Mesodermal cell (in vitro differentiated cells): ENCODE data around the gene SMIM29. TPM values are rescaled to one million over a fixed set of nuclear protein-coding genes. Genes with fewer than 3 reads are reported as not detected.

Experiments
- H3K27ac ChIP-seq: 2 replicates; pipeline ENCODE4 v1.7.0; 2013; ENCODE audit warnings: mild to moderate bottlenecking, low read depth, low read length, moderate library complexity; ENCODE audit not compliant: severe bottlenecking
- H3K36me3 ChIP-seq: 2 replicates; pipeline ENCODE4 v1.7.1; 2013; ENCODE audit warnings: mild to moderate bottlenecking, low read length, moderate library complexity; ENCODE audit not compliant: control insufficient read depth, insufficient read depth
- H3K4me1 ChIP-seq: one replicate; pipeline ENCODE4 v1.7.1; 2013; ENCODE audit warnings: mild to moderate bottlenecking, low read length; ENCODE audit not compliant: insufficient read depth, control insufficient read depth, poor library complexity, severe bottlenecking
- H3K4me3 ChIP-seq: 2 replicates; pipeline ENCODE4 v1.7.0; 2013; ENCODE audit warnings: low read length, control low read depth, mild to moderate bottlenecking; ENCODE audit not compliant: insufficient read depth, poor library complexity, severe bottlenecking; ENCODE audit errors: extremely low read depth
- H3K9me3 ChIP-seq: 2 replicates; pipeline ENCODE4 v1.7.1; 2013; ENCODE audit warnings: mild to moderate bottlenecking, low read length, moderate library complexity; ENCODE audit not compliant: control insufficient read depth
- WGBS, 2 experiments: methylation state at CpG; one replicate each; pipeline ENCODE4 v1.1.5; 2013; ENCODE audit warnings: missing lambda C conversion rate in 2 of 2; ENCODE audit not compliant: insufficient coverage in 2 of 2; 5-methylcytosine and 5-hydroxymethylcytosine counted together
- polyA plus RNA-seq, 2 experiments: library from polyadenylated mRNA; stranded (reverse); fragments of 50-300 nt; gene quantifications; one replicate each; pipeline ENCODE4 v1.2.3, GENCODE V29; 2013

Gene SMIM29
- 23.0 TPM for polyA plus RNA-seq (2013, experiment 1 of 2)
- polyA plus RNA-seq (2013, experiment 2 of 2) = 21.6 TPM

DNA sequence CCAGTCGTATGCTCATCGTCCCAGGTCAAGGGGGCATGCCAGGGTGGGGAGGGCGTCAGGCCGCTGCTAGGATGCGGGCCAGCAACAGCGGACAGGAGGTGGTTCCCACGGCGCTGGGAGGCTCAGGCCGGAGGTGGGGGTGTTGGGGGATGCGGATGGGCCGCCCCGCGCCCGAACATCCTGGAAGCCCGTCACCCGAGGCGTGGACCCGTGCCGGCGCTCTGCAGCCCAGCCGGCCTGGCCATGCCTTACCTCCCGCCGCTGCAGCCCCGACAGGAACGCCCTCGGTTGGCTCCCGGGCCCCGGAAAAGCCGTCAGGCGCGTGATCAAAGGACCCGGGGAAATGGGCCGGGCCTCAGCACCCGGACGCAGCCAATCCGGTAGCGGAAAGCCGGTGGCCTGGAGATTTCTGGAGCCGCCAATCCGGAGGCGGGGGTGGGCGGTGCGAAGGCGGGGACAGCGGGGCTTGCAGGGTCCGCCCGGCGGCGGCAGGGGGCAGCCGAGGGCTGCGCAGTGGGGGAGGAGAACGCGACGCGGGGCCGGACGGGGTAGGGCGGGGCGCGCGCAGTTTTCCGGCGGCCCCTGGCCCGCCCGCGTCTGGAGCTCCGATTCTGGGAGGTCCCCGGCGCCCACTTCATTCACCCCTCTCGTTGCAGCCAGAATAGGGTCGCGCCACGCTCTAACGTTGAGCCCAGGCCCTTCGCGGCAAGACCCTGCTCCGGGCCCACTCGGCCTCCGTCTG lies at the start of gene SMIM29:
Gene SMIM29, minus strand, starts transcription at position 280 of the 742 bp plus-strand sequence. CDS start 1,215 bp downstream, outside the sequence.
- Histone ChIP-seq H3K9me3 (no peaks in the 10 kb centered on the region), H3K4me3 (peak within 1 kb of the TSS; percentile 70), H3K27ac (peak within 1 kb of the TSS; percentile 64), H3K4me1 (peaks cover 20% of the 10 kb centered on the region), H3K36me3 (peaks cover 15% of the 10 kb centered on the region)
- WGBS, 2 experiments = 1 to 2% methylated on average over 68 to 77 of the region's 79 CpGs

DNA sequence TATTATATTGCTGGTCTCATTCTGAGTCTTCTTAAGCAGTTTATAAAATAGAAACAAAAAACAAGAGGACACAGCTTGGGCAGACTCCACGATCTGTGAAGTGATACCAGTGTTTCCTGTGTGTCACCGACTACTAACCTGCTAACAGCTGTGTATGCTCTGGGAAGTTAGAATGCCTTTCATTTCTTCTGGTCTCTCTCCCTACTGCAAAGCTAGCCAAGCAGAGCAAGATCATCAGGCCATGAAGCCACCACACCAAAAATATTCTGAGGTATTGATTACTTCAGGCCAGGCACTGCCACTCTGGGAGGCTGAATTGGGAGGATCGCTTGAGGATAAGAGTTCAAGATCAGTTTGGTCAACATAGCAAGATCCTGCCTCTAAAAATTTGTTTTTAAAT lies 46.9 kb upstream of the SMIM29 start:
- Histone ChIP-seq H3K36me3 (peaks cover 27% of the 10 kb centered on the region), H3K4me1 (no peaks in the 10 kb centered on the region), H3K27ac (no peak overlapping the region), H3K4me3 (no peak overlapping the region), H3K9me3 (no peaks in the 10 kb centered on the region)
- WGBS, 2 experiments = 83 to 90% methylated on average over 1 to 3 of the region's 3 CpGs

DNA sequence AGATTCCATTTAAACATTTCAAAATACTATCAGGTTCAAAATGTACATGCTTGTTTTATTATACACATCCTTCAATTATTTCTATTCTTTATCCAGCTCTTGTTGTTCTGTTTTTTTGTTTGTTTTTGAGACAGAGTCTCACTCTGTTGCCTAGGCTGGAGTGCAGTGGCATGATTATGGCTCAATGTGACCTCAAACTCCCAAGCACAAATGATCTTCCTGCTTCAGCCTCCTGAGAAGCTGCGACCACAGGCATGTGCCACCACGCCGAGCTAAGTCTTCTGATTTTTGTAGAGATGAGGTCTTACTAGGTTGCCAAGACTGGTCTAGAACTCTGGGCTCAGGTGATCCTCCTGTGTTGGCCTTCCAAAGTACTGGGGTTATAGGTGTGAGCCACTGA lies 44.1 kb upstream of the SMIM29 start:
- no peak overlapping the region for H3K4me3 ChIP-seq
- no peak overlapping the region for H3K27ac ChIP-seq
- H3K9me3 ChIP-seq = no peaks in the 10 kb centered on the region
- 94% methylated on average over 3 of the region's 3 CpGs; no CpG with 5 or more reads in 1 of the 2 experiments for WGBS, 2 experiments
- H3K4me1 ChIP-seq = no peaks in the 10 kb centered on the region
- H3K36me3 ChIP-seq = peaks cover 42% of the 10 kb centered on the region

DNA sequence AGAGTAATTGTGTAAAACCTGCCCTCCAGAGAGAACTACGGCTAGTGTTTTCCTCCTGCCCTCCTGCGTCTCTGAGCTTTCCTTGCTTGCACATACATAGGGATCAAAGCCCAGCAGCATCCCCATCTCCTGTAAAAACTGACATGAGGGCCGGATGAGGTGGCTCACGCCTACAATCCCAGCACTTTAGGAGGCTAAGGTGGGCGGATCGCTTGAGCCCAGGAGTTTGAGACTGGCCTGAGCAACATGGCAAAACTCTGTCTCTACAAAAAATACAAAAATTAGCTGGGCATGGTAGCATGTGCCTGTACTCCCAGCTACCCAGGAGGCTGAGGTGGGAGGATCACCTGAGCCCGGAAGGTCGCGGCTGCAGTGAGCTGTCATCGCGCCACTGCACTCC lies 40.3 kb upstream of the SMIM29 start:
- Histone ChIP-seq H3K36me3 (peaks cover 62% of the 10 kb centered on the region), H3K4me3 (no peak overlapping the region), H3K27ac (no peak overlapping the region), H3K4me1 (no peaks in the 10 kb centered on the region), H3K9me3 (no peaks in the 10 kb centered on the region)
- 91 to 96% methylated on average over 8 to 11 of the region's 11 CpGs for WGBS, 2 experiments

DNA sequence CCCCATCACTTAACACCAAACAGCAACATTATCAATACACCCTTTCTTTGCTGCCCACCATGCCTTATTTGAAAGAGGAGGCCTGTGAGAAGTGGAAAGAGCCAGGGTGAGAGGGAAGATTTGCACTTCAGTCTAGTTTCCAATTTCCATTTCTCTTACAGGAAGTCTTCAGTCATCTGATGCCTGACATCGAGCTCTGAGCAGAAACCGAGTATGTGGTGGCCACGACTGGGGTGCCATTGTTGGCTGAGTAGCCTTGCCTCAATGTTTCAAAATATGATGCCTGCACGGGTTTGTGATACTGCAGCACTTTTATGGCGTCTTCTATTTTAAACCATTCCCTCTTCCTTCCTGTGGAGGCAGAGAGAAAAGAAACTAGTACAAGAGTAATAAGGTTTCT lies 39.8 kb upstream of the SMIM29 start:
- Histone ChIP-seq H3K36me3 (peaks cover 59% of the 10 kb centered on the region), H3K4me3 (no peak overlapping the region), H3K4me1 (no peaks in the 10 kb centered on the region), H3K27ac (peak overlapping the region; percentile 39), H3K9me3 (no peaks in the 10 kb centered on the region)
- 86 to 95% methylated on average over 3 to 4 of the region's 5 CpGs for WGBS, 2 experiments

DNA sequence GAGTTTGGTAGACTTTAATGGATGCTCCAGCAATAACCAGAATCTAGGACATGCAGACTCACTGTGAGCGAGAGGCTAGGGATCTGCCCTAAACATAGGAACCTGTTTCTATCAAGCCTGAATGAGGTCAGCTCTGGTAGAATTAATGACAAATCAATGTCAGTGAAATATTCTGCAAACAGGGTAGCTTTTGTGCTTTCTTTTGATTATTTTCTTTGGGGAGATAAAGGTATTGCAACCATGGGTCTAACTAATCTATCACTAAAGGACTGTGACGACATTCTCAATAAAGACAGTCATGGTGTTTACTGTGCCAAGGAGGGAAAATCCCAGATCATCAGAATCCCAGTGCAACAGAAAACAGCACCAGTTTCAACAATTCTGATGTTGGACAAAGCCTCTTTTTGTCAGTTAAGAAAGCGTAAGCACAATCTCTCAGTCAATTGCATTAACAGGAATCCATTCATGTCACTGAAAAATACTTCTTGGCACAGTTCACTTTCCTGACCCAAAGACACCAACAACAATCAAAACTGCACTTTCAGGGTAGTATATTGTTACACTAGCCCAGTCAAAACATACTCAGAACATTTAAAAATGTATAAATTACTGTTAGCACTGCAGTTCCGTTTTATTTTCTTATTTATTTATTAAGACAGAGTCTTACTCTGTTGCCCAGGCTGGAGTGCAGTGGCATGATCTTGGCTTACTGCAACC lies 36.8 kb upstream of the SMIM29 start:
- Histone ChIP-seq H3K4me1 (no peaks in the 10 kb centered on the region), H3K4me3 (no peak overlapping the region), H3K27ac (no peak overlapping the region), H3K36me3 (peaks cover 49% of the 10 kb centered on the region), H3K9me3 (no peaks in the 10 kb centered on the region)
- WGBS, 2 experiments = 97 to 100% methylated on average over 2 to 3 of the region's 4 CpGs

DNA sequence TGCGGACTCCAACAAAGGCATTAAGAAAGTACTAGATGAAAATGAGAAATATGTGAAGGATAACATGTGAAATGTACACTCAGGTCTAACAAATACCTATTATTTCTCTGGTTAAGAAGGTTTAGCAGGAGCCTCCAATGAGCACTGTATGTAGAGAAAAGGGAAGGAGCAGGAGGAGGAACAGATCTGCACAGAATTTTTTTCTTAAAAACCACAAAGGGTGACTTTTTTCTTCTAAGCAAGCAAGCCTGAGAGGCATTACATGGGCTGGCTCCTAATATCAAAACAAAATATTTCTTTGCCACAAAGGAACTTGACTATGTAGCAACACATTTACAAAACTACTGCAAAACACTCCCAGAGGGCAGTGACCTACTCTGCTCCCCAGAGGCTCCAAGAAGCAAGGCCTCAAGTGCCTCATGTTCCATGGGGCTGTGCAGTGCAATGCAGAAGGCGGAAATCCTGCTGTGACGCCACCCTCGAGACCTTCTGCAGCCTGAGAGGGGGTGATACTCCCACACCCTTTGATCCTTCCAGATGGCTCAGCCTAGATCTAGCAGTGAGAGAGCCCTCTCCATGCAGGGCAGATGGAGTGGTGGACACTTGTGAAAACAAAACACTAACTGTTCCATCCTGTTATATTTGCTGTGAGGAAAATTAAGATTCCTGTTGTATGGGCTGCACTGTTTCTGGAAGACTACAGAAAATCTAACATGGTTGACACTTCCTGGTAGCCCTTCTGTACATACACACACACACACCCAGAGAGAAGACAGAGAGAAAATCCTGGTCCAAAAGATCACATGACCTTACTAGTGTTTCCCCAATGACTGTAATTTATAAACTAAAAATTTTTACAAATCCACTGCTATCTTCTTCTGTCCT lies 36.0 kb upstream of the SMIM29 start:
- H3K27ac ChIP-seq = no peak overlapping the region
- H3K4me1 ChIP-seq = no peaks in the 10 kb centered on the region
- H3K4me3 ChIP-seq = no peak overlapping the region
- WGBS, 2 experiments = 100% methylated on average over 2 to 3 of the region's 4 CpGs
- no peaks in the 10 kb centered on the region for H3K9me3 ChIP-seq
- H3K36me3 ChIP-seq = peaks cover 54% of the 10 kb centered on the region

GRCh38 chr6:34281702-34282334 lies 33.0 kb upstream of the SMIM29 start:
- Histone ChIP-seq H3K4me3 (no peak overlapping the region), H3K36me3 (peaks cover 46% of the 10 kb centered on the region), H3K27ac (no peak overlapping the region), H3K9me3 (no peaks in the 10 kb centered on the region), H3K4me1 (no peaks in the 10 kb centered on the region)
- WGBS, 2 experiments = 89 to 96% methylated on average over 5 to 6 of the region's 6 CpGs

DNA sequence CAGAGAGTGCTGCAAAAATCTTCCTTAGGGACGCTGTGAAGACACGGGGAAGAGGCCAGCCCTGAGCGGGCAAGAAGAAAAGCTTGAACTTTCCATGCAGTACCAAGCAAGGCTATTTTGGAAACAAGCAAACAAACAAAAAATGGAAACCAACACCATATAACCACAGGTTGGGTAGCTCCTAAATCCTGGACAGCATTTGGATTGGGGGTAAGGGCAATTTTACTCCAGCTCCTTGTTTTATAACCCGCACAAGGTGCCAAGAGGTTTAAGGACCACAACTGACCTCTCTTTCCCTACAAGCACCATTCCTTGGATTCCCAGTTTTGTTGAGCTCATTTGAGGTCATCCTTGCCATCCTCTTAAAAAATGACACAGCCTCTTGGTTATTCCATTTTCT lies 31.4 kb upstream of the SMIM29 start:
- H3K27ac ChIP-seq = no peak overlapping the region
- H3K36me3 ChIP-seq = peaks cover 36% of the 10 kb centered on the region
- 87 to 100% methylated on average over 2 to 3 of the region's 4 CpGs for WGBS, 2 experiments
- no peaks in the 10 kb centered on the region for H3K9me3 ChIP-seq
- H3K4me1 ChIP-seq = no peaks in the 10 kb centered on the region
- no peak overlapping the region for H3K4me3 ChIP-seq

DNA sequence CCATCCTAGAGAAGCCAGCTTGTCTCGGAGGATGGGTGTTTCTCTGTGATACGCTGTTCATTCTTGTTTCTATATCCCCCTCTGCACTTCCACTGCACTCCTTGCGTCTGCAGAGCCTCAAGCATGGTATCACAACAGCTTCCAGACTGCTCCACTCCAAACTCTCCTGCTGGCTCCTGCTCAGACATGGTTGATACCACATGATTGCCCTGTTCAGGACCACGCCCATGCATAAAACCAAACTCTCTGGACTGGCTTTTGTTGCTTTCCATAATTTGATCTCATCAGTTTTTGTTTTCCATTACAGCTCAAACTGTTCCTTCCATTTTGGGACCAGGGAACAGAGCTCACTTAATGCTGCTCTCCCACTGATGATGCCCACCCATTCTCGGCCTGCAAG lies 30.0 kb upstream of the SMIM29 start:
- no peaks in the 10 kb centered on the region for H3K9me3 ChIP-seq
- H3K4me3 ChIP-seq = no peak overlapping the region
- no peak overlapping the region for H3K27ac ChIP-seq
- H3K4me1 ChIP-seq = peaks cover under 1% of the 10 kb centered on the region
- H3K36me3 ChIP-seq = peaks cover 30% of the 10 kb centered on the region
- WGBS, 2 experiments = 91 to 96% methylated on average over 5 of the region's 5 CpGs
